ENCODE measurements around the gene OR5M10.
"Not testable (repeated sequence)": the region's sequence is repeated elsewhere in the genome, so short reads cannot be mapped to it uniquely, and the experiment has no call there.

Gene OR5M10

GRCh38 chr11:56577621-56578020, at the start of gene OR5M10:
OR5M10 (minus strand) TSS chr11:56577721; CDS start chr11:56577721, 0 bp downstream.
- no peak for DNase-seq

GRCh38 chr11:56625946-56626345, 48.4 kb upstream of the OR5M10 start:
- no peak for DNase-seq

GRCh38 chr11:56624661-56625110, 47.2 kb upstream of the OR5M10 start:
- DNase-seq = peak; percentile 74

GRCh38 chr11:56611174-56611573, 33.7 kb upstream of the OR5M10 start:
- DNase-seq = no peak

- not testable (repeated sequence) for DNase-seq
Observed at GRCh38 chr11:56592088-56592717, 14.7 kb upstream of the OR5M10 start.

GRCh38 chr11:56558574-56558973, 18.9 kb downstream of the OR5M10 start:
- no peak for DNase-seq

- DNase-seq = peak; percentile 35
Observed at GRCh38 chr11:56554691-56555090, 22.8 kb downstream of the OR5M10 start.

- DNase-seq = no peak
Observed at GRCh38 chr11:56545531-56545930, 32.0 kb downstream of the OR5M10 start.

GRCh38 chr11:56543739-56544138, 33.8 kb downstream of the OR5M10 start:
- DNase-seq = no peak

- no peak for DNase-seq
Observed at GRCh38 chr11:56543157-56543556, 34.4 kb downstream of the OR5M10 start, which contains the start of gene OR5M11. OR5M11 (minus strand) TSS chr11:56543257; CDS start chr11:56543257, 0 bp downstream.

- no peak for DNase-seq
Observed at GRCh38 chr11:56533054-56533740, 44.3 kb downstream of the OR5M10 start.

- DNase-seq = no peak
Observed at GRCh38 chr11:56531856-56532255, 45.7 kb downstream of the OR5M10 start.
